NCI-H82 (cell line): ENCODE measurements around the gene ALOXE3.
A peak's percentile ranks its signal among the peaks of the same experiment; 100 is the strongest.
"Not testable (repeated sequence)": the region's sequence is repeated elsewhere in the genome, so short reads cannot be mapped to it uniquely, and the experiment has no call there.

Experiments
- DNase-seq: peaks from one replicate; lab custom pipeline; 2025; lab: John Stamatoyannopoulos, UW

ALOXE3 gene

GRCh38 chr17:8121681-8122421 lies 3.5 kb upstream of the ALOXE3 start:
- DNase-seq = peak; percentile 85

GRCh38 chr17:8121407-8121680 lies 3.0 kb upstream of the ALOXE3 start:
- DNase-seq = no peak

DNA sequence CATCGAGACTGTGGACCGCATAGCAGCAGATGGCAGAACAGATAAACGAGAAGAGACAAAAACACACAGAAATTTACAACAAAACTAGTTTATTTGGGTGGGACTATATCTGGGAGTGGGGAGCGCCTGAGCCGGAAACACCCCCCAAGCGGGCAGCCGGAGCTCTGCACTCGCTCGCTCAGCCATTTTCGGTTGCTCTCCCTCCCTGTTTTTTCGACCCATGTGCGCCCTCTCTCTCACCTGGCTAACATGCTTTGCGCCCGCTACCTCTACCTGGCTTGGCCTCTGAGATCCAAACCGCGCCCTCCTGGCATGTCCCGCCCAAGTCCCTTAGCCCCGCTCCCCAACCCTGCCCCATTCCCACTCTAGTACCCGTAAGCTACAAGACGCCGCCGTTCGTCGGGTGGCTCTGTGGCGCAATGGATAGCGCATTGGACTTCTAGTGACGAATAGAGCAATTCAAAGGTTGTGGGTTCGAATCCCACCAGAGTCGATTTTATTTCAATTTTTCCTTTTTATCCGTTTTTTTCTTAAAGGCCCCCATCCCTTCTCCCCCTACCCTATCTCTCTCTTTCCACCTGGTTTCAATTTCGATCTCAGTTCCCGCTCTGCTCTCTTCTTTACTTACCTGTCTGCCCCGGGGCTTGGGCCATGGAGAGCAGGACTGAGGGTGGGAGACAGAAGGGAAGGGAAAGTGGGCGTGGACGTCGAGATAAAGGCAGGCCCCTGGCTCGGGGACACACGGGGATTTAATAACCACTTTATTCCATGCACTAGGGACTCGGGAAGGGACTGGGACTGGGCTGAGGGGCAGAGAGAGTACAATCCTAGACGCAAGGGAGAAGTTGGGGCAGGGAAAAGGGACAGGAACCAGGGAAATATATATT lies 2.4 kb upstream of the ALOXE3 start:
- peak; percentile 97 for DNase-seq

- DNase-seq = peak; percentile 98
Observed at GRCh38 chr17:8119581-8120519, 1.5 kb upstream of the ALOXE3 start.

- DNase-seq = peak; percentile 97
Observed at GRCh38 chr17:8118769-8119580, 661 bp upstream of the ALOXE3 start.

- DNase-seq = peak; percentile 66
Observed at GRCh38 chr17:8117367-8117979, 841 bp downstream of the ALOXE3 start.

DNA sequence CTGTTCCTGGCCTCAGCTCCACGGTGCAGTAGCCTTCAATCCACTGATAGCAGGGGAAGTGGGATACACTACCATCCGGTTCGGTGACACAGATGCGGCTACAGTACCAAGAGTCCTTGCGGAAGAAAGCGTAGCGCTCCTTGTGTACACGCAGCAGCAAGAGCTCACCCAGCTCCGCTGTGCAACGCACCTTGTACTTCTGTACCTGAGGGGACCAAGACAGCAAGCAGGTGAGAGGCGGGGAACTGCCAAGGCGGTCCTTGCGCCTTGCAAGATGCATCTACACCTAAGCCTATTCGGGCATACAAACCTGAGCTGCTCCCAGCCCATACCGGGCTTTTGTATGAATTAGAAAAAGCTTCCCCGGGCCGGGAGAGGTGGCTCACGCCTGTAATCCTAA lies 1.5 kb downstream of the ALOXE3 start:
- no peak for DNase-seq

DNA sequence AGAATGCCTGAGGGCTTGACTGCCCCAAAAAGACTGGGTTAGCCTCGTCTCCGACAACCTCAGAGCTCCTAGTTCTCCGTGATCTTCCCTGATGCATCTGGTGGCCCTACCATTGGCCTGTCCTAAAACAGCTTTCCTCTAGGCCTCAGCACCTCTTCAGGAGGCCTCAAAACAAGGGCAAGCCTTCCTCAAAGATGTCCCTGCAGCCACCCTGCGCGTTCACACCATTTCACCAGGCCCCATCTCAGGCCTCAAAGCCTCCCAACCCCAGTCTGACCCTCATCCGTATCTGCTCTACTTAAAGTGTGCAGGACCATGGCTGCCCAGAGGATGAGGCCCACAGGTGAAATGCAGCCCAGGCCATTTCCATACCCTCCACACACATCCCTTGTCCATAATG lies 7.4 kb downstream of the ALOXE3 start:
- DNase-seq = no peak

DNA sequence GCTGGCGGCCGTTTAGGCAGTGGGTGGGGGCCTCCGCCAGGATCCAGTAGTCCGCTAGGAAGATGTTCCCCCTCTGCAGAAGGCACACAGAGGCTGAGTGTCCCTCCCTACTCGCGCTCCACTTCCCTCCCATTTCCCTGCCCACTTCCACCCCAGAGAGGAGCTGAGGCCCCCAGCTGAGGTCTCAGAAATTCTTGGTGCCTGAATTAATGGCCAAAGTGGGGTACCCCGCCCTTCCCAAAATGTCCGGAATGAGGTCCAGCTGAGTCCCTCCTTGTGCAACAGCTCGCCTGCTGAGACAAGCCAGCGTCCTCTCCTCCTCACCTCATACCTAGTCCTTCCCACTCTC lies 7.9 kb downstream of the ALOXE3 start:
- DNase-seq = no peak

DNA sequence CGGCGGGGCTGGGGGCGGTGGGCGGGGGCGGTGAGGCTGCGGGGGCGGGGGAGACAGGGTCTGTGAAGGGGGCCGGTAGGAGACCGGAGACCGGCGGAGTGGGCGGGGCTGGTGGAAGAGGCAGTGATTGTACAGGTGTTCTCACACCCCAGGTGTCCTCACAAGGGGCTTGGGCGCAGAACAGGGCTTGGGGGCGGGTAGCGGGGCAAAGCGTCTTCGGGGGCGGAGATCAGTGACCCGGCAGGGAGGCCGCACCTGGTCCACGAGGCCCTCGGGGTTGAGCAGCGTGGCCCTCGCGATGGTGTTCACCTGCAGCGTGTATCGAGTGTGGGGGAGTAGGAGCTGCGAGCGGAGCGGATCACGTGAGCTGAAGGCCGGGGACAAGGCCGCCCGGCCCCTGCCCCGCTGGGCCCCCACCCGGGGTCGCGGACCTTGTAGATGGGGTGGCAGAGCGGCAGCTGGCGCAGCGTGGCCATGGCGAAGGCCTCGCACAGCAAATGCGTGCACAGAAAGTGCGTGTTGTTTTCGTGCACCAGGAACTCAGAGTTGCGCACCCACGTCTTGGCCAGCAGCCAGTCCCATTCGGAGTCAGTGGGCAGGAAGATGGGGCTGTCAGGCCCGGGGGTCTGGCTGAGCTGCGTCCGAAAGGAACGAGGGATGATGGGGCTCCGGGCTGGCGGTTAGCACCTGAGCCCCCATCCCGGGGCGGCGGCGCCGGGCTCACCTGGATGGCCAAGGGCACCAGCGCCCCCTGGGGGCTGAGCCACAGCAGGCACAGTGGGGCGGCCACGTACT lies 8.5 kb downstream of the ALOXE3 start:
- peak; percentile 82 for DNase-seq

DNA sequence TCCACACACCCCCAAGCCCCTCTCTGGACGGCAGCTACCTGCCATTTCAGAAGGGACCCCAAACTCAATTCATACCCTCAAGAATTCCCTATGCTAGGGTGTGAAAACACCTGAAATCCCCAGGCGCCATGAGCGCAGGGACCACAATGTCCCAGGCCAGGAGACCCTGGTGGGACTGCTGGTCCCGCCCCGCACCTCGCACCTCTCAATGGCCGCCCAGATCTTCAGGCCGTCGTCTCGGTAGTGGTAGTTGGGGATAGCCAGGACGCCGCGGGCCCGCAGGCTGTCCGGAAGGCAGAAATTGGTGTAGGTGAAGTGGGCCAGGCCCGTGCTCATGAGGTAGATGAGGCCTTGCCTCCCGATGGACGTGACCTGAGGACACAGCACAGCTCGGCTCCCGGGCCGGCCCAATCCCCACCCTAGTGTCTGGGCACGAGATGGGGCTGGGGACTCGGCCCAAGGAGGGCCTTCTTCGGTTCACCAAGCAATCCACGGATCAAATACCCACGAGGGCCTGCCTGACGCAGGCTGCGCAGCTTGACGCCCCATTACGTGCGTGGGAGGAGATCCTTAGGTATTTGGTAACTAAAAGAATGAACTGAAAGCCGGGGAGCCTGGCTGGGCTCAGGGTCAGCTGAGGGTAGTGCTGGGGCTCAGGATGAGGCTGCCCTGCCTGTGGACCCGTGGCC lies 9.2 kb downstream of the ALOXE3 start:
- DNase-seq = no peak

- not testable (repeated sequence) for DNase-seq
Observed at GRCh38 chr17:8106980-8107379, 11.3 kb downstream of the ALOXE3 start.

DNA sequence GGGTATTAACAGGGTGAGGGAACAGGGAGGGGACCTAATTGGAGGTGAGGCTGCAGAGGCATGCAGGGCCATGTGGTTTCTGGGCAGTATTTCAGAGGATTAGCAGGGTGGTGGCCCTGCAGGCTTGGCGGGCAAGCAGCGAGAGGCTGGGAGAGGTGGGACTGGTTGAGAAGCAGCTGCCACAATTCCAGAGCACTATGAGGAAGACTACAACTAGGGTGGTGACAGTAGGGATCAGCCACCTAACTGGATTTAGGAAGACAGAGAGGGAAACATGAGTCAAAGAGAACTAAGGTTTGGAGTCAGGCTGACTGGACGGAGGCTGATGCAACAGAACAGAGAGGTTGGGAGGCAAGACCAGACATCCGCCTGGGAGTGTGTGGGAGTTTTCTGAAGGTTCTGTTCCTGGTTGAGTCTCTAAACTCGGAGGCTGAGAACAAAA lies 12.3 kb downstream of the ALOXE3 start:
- peak; percentile 99 for DNase-seq

DNA sequence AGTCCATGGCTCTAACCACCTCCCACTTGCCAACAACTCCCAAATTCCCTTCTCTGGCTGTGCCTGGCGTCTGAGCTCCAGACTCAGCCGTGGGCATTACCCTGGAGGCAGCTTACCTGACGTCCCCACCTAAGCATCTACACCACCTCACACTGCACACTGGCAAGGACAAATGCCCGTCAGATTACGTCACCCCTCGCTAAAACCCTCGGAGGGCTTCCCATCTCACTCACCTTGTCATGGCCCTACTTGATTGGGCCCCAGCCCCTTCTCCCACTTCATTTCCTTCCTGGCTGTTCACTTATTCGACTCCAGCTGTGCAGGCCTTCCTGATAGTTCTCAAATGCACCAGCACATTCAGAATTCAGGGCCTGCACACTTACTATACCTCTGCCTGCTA lies 13.4 kb downstream of the ALOXE3 start:
- no peak for DNase-seq

DNA sequence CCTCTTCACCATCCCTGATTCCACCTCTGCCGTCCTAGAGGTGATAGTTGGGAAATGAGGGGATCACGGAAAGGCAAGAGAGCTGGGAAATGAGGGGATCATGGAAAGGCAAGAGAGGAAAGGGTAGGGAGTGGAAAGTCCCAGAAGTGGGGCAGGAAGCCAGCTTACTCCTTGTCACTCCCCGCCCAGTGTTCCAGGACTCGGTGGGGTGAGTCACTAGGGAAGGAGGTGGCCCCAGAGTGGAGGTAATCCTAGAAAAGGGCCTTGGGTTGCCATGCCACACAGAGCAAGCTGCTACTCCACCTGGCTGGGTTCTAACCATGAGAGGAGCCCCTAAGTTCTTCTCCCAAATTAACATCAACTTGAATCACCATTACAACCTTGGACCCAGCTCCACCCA lies 14.8 kb downstream of the ALOXE3 start:
- no peak for DNase-seq

DNA sequence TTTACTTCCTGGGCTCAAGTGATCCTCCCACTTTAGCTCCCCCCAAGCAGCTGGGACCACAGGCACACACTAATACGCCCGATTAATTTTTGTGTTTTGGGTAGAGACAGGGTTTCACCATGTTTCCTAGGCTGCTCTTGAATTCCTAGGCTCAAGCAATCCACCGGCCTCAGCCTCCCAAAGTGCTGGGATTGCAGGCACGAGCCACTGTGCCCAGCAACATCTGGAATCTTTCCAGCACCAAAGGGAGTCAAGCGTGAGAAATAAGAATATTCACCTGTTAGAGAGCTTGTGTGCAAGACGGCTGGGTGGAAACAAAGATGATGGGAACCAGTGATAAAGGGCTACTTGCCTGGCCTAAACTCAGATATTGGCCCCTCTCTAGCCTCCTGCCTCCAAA lies 16.6 kb downstream of the ALOXE3 start:
- DNase-seq = no peak

GRCh38 chr17:8100763-8101162 lies 17.6 kb downstream of the ALOXE3 start:
- DNase-seq = no peak

DNA sequence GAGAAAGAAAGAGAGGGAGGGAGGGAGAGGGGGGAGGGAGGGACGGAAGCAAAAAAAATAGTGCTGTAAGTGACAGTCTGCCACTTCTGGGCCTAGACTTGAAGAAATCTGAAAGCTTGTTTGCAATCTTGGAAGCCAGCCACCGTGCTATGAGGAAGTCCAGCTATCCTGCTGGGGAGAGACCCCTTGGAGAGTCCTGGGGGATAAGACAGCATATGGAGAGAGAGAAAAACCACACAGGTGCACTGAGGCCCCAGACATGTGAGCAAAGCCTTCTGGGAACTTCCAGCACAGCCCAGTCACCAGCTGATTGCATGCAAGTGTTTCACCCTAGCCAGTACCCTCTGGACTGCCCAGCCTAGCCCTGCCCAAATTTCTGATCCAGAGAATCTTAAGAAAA lies 18.2 kb downstream of the ALOXE3 start:
- DNase-seq = no peak

- DNase-seq = no peak
Observed at GRCh38 chr17:8096541-8096940, 21.8 kb downstream of the ALOXE3 start.

DNA sequence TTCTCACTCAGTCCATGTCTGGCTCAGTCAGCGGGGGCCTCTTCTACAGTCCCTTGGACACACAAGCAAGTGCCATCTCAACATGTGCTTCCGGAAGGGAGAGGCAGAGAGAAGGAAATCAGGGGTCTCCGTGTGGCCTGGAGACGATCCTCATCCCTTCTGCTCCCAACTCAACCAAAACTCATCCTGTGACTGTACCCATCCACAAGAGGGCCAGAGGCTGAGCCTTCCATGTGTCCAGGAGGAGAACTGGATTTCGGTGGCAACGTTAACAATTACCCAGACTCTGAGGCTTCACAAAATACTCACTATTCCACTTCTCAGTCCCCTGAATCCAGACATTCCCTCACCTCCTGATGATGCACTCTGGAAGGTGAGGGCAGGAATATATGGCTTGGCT lies 23.0 kb downstream of the ALOXE3 start:
- DNase-seq = no peak
